ENCODE measurements around the gene HSPG2.

- peak in 1 of 6 experiments; percentile 21 for TF ChIP-seq CTCF (IDR thresholded peaks at IDR 0.05)
- TF ChIP-seq POLR2A (IDR thresholded peaks at IDR 0.05) = peak in 1 of 2 donors; percentile 29
These were observed 437 bp upstream of the HSPG2 start for GRCh38 chr1:21937372-21938121.
